Stimulated activated CD8-positive, alpha-beta memory T cell treated with anti-CD3 and anti-CD28 coated beads, Interleukin-7, amount 100 ng/mL, for 1 hour (primary cell): ENCODE results near the gene TRMT11.
"Not testable (repeated sequence)": the region's sequence is repeated elsewhere in the genome, so short reads cannot be mapped to it uniquely, and the experiment has no call there.

Experiments used
- DNase-seq, 2 donors: peaks; one replicate each; pipeline ENCODE4 v3.0.0-alpha.2; 2020; ENCODE audit warnings: low read depth in 2 of 2

Gene TRMT11

DNA sequence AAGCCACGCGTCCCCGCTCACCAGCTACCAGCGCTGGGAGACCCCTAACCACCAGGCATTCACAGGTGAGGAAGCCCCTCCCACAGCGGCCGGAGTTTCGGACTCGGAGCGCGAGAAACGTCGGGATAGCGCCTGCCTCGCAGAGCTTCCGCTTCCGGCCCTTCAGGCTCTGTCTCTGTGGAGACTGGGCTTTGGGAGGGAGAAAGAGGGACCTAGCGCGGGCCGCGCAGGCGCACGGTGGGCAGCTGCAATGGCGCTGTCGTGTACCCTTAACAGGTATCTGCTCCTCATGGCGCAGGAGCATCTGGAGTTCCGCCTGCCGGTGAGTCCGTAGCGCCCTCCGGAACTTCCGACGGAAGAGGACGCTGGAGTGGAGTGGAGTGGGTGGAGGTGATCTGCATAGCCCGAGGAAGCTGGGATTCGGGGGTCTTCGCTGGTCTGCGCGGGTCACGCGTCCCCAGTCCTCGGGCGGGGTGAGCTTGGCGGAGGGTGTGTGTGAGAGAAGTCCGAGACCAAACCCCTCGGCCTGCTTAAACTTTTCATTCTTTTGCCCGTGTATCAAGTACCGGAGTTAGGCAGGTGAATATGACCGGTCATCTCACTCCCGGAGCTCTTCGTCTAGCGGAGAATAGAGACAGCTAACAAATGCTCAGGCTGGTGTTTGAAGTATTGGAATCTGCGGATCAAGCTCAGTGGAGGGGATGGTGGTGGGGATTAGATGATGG is at the start of gene TRMT11:
Gene TRMT11, plus strand, starts transcription at position 240 of the 725 bp plus-strand sequence. Its CDS starts 11 bp downstream, at position 251.
- peak; percentile 53 to 60 for DNase-seq

DNA sequence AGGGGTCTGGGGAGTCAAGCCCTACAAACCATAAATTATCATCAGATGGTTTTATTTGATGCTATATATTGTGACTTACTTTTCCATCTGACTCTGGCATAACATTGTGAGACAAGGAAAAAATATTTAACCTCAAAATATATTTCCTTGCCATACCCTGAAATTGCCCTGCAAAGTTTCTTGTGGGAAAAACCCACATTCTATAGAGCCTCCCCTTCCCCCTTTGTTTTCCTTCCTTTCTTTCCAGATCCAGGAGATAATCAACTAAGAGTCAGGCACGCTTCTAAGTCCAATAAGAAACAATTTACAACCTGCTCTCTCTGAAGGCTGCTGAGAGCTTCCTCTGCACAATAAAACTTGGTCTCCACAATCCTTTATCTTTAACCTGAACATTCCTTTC is 47.3 kb upstream of the TRMT11 start:
- DNase-seq: no peak

DNA sequence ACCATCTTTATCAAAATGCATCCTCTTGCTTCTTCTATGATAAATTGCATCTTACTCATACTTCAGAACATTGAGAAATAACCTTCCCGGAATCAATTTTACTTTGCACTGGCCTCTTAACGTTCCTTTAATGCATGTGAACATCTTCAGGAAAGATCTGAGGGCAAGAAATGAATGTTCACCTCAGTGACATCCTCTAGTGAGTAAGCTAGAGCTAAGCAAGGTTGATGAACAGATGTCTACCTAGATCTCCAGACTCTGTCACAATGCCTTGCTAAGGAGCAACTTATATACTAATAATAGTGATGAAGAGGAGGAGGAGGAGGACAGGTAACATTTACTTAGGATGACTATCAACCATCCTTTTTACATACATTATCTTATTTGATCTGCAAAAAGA is 46.5 kb upstream of the TRMT11 start:
- no peak for DNase-seq

DNA sequence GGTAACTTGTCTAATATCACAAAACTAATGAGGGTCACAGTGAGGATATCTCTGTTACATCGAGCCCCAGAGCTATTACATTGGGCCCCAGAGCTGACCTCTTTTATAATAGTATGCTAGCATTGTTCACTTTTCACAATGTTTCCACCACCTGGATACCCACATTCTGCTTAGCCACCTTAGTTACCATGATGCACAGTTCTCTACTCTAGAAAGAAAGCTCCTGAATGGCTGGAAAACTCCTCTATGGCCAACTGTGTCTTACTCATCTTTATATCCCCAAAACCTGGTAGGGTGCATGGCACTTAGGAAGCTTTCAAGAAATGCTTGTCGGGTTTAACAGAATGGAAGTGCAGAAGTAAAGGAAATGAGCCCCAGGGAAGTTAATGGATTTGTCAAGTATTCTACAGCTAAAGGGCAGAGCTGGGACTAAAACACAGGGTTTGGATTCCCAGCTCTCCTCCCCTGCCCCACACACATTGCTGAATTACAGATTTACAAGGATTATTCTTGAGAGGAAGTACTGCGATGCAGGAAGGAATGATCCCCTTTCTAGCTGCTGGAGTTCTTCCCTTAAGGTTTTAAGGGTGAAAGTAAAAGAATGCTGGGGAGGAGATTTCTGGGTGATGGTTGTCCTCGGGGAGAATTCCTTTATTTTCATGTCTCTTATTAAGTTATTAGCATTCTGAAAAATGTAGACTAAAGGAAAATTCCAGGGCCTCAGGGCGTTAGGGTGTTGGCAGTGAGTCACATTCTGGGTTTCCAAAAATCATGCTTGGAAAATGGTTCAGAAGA is 45.9 kb upstream of the TRMT11 start:
- DNase-seq: no peak

DNA sequence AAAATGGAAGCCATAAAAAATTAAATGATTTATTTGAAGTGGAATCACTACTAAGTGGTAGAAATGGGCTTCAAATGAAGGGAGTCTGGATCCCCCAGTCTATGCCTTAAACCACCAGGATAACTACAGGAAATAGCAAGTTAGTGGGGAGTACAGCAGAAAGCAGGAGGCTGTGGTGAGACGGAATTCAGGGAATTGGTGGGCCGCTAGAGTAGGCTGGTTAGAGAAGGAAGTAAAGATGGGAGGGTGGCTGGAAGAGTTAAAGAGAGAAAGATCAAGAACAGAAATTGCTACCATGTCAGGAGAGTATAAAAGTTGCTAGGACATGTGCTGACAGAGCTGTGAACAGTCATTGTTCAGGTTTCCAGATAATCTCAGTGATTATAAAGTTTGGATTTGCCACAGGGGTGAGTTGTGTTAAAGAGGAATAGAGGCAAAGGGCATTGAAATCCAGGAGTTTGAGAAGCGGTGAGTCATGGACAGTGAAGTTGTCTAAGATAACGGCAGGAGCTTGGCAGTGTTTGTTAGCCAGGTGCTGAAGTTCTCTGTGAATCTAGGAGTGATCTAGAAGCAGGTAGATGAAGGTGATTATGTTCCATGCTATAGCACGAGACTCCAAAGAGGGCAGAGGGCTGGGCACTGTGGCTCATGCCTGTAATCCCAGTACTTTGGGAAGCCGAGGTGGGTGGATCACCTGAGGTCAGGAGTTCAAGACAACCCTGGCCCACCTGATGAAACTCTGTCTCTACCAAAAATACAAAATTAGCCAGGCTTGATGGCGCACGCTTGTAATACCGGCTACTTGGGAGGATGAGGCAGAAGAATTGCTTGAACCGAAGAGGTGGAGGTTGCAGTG is 43.4 kb upstream of the TRMT11 start:
- no peak for DNase-seq

DNA sequence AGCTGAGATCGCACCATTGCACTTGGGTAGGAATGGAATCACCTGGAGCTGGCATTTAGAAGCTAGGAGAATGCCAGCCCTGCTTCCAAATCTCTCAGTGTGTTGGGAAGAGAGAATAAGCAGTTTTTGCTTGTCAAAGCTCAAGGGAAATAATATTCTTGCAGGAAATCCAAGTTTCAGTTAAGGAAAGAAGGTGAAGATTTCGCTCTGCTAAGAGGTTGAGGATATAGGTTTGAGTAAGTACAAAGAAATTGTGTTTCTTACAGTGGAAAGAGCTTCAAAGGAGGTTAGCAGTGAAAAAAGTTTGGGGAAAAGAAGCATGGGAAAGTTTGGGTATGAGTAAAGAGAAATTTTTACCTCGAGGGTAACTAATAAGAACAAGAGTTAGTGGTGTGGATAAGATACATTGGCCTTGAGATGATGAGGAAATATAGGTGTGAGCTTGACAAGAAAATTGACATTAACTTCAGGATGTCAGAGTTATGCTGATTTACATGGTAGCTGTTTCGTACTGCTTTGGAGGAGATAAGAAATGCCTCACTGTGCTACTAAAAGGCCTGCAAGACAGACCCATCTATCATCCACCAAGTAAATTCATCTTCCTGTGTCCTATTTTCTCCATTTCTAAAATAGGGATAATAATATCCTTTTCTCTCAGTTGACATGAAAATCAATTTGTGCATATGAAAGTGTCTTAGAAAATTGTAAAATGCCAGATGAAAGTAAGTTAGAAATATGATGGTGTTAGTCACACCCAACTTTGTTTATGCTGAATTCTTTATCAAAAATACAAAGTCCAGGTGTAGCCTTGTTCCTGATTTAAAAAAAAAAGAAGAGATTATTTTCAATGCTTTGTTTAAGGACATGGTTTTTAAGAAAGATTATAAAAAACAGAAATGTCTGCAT is 42.6 kb upstream of the TRMT11 start:
- DNase-seq: no peak

DNA sequence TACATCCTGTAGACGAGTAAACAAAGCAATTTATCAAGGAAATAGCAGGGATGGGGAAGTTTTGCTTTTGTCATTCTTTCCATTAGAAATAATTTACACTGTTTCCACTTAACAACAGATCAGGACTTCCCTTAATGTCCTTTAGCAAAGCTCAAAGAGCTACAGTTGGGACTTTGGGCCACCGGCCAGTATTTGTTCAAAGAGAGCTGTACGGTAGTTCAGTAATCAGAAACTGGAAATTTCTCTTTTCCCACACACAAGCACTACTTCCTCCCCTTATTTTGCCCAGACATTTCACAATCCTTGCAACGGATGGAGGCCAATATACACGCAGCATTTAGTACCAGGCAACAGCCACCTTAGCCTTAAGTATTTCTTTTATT is 41.9 kb upstream of the TRMT11 start:
- DNase-seq: no peak

DNA sequence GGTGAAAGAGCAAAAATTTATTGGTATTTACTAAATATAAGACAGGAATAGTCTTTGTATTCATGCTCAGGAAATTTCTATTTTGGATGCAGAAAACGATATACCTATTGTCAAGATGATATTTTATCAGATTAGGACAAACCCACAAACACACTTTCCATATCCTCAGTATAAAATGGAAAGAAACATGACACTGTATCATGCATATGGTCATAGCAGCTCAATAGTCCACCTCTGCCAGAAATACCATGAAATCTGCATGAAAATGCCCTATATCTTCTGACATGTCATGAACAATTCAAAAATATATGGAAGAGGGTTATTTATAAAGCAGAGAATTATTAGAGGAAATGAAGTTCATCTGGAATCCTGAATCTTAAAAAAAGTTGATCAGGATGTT is 41.4 kb upstream of the TRMT11 start:
- DNase-seq: no peak

DNA sequence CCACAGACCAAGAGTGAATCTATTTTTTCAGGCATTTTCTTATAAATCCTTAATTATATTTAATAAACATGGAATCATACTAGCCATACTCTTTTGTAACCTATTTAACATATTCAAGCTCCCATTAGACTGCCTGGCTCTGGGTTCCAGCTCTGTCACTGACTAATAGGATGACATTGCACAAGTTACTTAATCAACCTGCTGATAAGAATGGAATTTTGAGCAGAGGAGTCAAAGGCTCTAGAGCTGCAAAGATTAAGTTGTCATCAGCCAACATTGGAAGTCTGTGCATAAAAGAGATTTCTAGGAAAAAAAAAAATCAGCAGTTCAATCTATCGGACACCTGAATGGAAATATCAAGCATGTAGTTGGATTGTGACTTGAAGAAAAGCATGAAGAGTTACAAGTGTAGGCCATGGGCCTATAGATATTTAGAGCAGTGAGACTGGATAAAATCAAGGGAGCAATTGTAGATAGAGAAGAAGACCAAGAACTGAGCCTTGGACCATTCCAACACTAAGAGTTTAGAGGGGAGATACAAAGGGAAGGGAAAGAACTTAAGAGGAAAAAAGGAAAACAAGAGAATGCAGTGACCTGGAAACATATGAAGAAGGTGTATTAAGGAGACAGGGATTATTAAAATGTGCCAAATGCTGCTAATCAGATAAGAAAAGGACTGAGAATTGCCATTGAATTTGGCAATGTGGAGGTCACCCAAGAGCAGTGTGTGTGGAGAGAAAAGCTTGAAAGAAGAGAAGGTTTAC is 40.8 kb upstream of the TRMT11 start:
- no peak for DNase-seq

DNA sequence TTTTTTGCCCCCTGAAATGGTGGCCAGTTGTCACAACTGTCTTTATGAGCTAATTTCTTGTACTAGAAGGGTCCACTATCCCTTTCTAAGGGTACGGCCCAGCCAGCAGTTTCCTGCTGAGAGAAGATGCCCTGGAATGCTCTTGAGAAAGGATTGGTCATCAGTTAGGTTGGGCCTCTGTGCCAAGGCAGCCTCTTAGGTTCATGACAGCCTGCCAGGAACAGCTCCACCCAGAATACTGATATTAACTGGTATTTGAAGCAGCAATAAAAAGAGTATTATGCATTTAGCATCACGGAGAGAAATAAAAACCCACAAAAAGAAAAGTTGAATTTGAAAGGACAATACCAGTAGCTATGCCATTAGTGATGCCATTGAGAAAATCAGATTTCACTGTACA is 38.7 kb upstream of the TRMT11 start:
- DNase-seq: no peak

DNA sequence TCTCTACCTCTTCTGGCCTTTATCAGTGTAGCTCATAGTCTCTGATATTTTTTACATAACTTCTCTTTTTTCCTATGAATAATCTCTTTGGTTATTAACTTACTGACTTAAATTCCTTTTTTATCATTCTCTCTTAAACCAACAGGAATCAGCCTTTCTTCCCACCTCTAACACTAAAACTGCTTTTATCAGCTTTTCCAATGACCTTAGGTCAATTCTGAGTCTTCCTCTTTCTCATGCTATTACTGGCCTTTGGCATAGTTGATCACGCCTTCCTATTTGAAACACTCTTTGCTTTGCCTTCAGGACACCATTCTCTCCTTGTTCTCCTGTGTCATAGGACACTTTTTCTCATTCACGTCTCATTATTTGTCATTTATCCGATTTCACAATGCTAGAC is 37.9 kb upstream of the TRMT11 start:
- no peak for DNase-seq

DNA sequence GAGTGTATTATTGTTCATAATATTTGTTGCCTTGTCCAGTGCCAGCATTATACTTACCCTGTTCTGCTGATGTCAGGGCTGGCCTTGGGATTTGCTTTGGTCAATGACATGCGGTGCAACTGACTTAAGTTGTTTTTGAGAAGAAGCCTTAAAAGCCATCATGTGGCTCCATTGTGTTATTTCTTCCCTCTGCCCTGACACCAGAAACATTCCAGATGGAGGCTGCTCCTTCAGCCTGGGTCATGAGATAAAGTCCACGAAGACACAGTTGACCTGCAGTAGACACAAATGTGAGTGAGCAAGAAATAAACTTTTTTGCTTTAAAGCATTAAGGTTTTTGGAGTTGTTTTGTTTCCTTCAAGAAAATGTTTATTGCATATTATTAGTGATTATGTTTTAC is 37.3 kb upstream of the TRMT11 start:
- no peak for DNase-seq

DNA sequence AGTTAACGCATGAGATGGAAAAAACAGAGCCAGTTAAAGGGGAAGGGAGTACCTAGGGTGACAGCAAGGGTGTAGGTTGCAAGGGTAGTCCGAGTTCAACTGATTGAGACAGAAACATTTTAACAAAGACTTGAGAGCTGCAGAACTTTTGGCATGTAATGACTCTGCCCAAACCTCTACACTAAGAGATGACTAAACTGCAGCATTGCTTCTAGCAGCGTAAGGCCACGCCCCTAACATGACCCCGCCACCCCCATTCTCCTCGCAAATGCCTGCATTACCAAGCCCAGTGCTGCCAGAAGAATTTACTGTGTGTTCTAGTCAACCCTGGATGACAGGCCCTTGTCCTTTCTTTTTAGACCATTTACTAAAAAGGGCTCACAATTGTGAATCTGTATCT is 36.0 kb upstream of the TRMT11 start:
- no peak for DNase-seq

DNA sequence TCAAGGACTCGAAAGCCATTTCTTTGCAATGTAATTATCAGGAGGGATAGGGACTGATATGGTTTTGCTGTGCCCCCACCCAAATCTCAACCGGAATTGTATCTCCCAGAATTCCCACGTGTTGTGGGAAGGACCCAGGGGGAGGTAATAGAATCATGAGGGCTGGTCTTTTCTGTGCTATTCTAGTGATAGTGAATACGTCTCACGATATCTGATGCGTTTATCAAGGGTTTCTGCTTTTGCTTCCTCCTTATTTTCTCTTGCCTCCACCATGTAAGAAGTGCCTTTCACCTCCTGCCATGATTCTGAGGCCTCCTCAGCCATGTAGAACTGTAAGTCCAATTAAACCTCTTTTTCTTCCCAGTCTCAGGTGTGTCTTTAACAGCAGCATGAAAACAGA is 35.6 kb upstream of the TRMT11 start:
- DNase-seq: not testable (repeated sequence)

DNA sequence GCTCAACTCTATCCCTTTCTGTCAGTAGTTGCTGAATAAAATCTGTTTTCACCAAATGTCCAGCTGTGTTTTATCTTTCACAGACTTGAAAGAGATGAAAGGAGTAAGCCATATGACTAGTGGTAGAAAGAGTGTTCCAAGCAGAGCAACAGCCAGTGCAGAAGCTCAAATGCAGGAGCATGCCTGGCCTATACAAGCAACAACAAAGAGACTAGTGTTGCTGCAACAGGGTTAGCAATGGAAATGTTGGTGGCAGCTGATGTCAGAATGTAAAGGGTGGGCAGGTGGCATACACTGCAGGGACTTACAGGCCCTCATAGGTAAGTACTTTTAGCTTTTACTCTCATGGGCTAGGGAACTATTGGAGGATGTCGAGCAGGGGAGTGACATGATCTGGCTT is 35.0 kb upstream of the TRMT11 start:
- DNase-seq: no peak

DNA sequence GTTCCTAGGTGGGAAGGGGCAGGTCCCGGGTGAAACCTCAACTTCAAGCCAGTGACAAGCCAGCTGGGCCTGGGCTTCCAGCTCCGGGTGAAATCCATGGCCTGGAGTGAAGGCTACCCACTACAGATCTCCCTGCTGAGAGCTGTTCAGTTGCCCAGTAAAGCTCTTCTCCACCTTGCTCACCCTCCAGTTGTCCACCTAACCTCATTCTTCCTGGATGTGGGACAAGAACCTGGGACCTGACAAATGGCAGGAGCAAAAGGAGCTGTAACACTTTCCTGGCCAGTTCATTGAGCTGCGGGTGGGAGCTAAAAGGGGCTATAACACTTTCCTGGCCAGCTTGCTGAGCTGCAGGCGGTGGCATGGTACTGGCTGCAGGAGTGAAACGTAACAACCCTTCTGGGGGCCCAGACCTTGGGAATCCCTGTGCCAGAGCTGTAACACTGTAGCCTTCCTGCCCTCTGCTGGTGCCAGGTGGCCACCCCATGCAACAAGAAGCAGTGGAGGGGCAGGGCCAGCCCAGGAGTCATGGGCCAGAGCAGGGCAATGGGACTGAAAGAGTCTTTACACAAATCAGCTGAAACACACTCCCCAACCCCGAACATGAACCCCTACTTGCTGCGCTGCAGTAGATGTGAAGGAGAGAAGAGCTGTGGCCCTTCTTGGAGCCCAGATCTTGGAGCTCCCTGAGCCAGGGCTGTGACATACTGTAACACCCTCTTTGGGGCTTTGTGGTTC is 33.4 kb upstream of the TRMT11 start:
- DNase-seq: no peak

DNA sequence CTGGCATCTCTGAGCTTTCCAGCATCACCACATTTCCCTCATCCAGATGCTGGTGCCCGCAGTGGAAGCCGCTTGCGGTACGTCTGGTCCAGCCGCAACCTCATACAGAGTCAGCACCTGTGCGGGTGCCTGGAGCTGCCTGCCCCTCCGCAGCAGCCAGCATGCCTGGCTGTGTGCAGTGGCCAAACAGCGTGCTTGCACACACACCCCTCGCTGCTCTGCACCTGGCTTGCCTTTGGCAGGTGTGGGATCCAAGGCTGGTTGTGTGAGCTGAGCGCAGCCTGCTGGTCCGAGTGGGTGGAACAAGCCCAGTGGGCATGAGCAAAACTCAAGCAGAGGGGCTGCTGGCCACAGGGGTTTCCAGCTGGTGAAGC is 32.9 kb upstream of the TRMT11 start:
- DNase-seq: no peak

DNA sequence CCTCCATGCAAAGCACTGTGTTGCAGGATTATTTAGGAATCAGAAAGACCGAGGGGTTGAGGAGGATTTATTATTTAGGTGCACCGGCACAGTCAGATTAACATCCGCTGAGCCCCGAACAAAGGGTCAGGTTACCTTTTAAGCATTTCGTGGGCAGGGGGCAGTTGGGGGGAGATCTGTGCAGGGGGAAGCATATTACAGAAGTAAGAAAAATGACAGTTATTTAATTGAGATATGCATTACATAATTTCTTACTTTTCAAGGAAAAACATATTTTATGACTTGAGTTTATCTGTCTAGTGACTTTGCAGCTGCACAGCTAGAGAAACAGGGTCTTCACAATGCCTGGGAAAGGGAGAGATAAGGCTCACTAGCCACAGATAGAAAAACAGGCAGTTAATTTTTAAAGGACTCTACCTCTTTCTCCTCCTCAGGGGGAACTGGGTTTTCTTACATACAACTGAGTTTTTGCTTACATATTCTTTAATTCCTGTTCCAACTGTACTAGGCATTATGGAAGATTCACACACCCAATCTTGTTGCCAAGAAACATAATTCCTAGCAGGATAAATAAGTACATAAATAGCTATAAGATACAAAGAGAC is 31.5 kb upstream of the TRMT11 start:
- DNase-seq: no peak

DNA sequence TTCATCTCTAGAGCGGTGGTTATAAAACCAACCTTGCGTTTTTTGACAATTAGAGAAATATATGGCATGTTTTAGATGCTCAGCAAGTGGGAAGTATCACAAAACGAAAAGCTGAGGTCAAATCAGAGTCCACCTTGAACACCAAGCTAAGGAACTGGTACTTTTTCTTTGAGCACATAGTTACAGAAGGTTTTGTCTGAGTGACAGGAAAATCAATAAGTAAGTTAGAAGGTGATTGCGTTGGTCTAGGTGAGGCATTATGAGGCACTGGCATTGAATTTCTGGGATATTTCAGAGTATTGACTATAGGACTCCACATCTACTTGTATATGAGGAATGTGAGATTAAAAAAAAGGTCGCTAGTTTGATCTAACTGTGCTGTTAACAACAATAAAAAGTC is 30.4 kb upstream of the TRMT11 start:
- DNase-seq: no peak
